GM18858 (cell line): Measurements from ENCODE around the gene IGLL5.

Experiments used
- ATAC-seq: cut with Tn5 transposase; IDR thresholded peaks from one replicate; pipeline ENCODE4 v1.9.1; 2021; ENCODE audit not compliant: unreplicated experiment

IGLL5 gene

DNA sequence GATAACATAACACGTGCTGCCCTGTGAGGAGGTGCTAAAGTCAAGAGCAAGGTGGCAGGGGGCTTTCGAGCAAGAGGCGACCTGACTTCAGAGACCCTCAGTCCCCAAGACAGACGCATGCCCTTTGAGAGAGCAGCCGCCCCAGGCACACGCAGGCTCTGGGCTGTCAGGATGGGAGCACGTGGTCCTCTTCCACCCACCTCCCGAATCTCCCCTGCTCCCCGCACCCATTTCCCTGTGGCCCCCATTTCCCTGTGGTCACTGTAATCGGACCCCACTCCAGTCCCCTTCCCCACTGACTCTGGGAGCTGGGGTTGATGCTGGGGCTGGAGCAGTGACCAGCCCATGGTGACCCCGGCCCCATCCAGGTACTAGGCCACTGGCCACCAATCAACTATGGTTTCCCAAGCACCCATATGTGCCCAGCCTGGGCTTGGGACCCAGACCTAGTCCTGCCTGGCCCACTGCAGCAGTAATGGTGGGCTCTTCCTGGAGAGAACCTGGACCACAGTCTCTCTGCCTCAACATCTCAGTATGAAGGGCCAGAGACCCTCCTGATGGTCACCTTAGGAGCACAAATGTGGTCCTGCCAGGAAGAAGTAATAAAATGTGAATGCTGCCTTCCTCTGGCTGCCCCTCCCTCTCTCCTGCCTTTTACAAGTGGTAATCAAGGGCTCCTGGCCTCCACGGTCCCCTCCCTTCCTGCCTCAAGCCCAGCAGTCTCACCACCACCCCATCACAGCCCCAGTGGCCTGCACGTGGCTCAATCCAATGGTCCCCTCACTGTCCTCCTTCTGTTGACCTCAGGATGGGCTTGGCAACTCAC, 39.0 kb downstream of the IGLL5 start:
- ATAC-seq = no peak

GRCh38 chr22:22927196-22927887, 39.7 kb downstream of the IGLL5 start:
- ATAC-seq = no peak

GRCh38 chr22:22927888-22928665, 40.5 kb downstream of the IGLL5 start:
- ATAC-seq = no peak

DNA sequence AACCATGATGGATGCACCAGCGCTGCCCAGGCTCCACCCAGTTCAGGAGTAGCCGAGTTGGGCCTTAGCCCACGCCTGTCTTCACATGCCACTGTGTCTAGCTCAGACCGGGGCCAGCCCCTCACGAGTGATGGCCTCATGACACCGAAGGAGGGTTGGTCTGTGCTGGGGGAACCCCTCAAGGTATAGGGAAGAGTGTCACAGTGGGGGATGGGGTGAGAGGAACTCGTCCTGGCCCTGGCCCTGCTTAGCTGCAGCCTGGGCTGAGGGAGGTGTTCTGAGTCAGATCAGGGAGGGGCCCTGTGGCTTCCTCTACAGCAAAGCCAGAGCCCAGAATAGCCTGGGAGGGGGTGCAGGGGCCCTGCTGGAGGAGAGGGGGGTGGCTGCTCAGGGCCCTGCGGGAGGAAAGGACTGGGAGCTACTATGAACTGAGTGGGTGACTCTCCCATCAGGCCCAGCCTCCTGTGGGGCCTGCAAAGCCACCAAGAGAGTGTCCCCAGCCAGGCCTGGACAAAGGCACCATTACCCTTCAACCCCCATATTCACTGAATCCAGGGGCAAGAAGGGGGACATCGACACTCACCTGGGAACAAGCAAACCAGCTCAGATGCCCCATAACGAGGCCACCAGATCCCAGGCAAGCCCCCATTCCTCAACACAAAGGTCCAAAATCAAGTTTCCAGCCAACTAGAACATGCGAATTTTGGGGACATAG, 41.2 kb downstream of the IGLL5 start:
- peak; percentile 72 for ATAC-seq

DNA sequence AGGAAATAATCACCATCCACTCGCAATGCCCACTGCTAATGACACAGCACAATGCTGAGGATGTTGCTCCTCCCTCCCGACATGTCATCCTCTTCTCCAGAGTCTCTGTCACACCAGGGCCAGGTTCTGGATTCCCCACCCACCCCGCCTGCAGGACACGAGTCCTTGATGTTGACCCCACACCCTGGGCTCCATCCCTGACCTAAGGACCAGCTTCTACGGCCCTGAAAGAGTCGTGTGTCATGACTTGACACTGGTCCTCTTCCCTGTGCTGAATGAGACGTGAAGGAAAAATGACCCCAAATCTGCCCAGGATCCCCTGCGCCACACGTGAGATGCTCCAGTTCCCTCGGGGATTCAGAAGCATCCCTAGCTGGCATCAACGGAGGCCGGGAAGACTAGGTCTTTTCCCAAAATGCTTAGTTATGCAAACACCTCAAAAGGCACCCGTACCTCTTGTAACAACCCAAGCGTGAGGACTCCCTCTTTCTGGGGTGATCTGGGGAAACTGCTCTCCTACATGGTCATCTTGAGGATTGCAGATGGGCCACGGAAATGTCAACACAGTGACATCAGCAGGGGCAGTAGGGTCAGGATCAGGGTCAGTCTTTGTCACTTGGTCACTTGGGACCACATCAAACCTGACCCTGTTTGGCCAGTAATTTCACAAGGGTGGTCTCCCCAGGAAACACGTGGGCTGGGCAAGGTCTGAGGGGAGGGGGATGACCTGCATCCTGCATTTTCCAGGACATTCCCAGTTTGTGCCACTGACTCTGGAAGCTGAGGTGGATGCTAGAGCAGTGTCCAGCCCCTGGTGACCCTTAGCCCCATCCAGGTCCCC, 42.0 kb downstream of the IGLL5 start:
- no peak for ATAC-seq

DNA sequence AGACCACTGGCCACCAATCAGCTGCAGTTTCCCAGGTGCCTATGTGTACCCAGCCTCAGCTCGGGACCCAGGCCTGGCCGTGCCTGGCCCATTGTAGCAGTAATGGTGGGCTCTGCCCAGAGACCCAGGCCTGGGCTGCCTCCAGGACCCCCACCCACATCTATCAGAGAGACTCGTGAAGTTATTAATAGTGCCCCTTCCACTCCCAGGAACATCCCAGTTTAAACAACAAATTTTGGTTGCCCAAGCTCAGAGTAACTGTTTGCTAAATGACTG, 42.5 kb downstream of the IGLL5 start:
- no peak for ATAC-seq

DNA sequence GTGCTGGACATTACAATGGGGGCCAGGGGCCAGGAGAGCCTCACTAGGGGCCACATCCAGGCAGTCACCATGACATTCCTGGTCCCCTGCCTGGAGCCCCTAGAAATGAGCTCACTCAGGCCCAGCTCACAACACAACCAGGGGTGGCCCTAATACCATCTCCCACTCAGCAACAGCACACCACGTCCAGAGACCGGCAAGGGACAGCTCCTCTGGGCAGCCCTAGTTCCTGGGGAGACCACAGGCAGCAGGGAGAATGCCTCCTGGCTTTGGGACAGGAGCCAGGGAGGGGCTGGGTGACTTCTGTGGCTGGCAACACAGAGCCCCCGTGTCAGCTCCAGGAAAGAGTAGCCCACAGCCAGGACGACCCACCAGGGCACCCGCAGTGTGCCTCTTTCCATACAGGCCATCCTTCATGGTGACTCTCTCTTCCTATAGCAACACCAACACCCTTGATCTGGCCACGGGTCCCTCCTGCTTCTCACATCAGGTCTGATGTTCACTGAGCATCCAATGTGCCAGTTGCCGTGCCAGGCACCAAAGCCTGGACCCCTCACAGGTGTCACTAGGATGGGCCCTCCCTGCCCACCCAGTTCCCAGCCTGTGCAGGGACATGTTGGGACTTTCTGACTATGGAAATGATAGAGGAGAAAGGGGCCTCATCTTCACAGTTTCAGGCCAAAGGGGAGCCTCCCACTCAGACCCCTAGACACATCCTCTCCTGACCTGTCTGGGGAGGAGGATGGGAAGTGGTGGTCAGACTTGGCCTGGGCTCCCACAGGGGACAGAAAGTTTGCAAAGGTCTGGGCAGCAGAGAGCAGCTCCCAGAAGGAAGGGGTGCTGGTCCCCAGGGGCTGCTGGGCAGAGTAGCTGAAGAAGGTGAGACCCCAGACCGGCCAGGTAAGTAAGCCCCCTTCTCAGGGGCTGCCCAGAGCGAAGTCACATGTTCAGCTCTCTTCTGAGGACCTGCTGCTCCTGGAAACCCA, 43.2 kb downstream of the IGLL5 start:
- ATAC-seq = no peak

- no peak for ATAC-seq
These were observed 44.1 kb downstream of the IGLL5 start for GRCh38 chr22:22931557-22932270.

GRCh38 chr22:22932512-22932941, 44.9 kb downstream of the IGLL5 start:
- ATAC-seq = no peak

DNA sequence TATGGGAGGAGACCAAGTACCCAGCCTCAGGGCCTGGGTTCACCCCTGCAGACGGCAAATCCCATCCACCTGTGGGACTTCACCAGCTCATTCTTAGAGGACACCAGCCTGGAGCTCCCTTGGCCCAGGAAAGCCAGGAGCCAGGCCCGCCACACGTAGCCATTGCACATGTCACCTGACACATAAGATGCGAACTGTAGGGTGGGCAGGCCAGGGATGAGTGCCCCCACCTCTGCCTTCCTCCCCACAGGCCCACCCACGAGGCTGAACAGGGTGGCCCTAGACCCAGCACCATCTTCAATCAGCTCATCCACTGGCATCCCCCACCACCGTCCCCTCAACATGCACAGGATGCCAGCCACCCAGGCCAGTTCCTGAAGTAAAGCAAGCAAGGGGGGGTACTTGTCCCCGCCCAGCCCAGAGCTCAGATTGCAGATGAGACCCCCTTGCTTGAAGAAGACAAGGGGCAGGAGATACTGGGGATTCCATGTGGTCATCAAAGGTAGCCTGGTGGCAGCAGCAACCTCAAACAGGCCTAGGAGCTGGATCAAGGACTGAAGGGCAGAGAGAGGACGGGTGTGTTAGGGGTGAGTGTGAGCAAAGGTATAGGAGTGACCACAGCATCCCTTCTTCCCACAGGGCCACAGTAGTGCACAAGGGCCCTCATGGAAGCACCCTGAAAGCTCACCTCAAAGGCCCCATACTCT, 45.6 kb downstream of the IGLL5 start:
- ATAC-seq = no peak

DNA sequence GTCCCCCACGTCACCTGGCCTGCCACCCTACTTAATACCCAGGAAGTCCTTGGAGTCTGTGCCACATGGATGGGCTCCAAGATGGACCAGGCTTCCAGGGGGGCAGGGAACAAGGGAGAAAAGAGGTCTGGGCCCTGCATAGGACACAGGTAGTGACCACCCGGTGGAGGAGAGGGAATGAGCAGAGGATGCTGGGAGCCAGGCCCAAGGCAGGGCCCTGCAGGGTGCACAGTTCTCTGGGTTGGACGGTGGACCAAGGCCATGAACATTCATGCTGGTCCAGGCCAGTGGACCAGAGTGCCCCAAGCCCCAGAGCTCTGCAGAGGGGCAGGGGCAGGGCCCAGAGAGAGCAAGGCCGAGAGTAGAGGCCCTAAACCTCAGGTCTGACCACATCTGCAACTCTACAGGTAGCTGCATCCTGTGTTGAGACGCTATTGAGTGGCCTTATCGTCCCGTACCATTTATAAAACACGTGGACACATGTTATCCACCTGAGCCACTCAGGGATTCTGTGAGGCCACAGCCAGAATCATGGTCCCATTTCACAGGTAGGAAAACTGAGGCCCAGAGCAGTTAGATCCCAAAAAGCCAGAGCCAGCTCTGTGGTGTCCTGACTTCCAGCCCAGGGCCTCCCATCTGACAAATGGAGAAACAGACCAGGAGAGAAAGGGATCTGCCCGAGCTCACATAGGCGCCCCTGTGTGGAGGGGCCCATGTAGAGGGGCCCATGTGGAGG, 46.4 kb downstream of the IGLL5 start:
- no peak for ATAC-seq

- no peak for ATAC-seq
These were observed 47.0 kb downstream of the IGLL5 start for GRCh38 chr22:22934543-22935055.

- no peak for ATAC-seq
These were observed 47.5 kb downstream of the IGLL5 start for GRCh38 chr22:22935056-22935545.

DNA sequence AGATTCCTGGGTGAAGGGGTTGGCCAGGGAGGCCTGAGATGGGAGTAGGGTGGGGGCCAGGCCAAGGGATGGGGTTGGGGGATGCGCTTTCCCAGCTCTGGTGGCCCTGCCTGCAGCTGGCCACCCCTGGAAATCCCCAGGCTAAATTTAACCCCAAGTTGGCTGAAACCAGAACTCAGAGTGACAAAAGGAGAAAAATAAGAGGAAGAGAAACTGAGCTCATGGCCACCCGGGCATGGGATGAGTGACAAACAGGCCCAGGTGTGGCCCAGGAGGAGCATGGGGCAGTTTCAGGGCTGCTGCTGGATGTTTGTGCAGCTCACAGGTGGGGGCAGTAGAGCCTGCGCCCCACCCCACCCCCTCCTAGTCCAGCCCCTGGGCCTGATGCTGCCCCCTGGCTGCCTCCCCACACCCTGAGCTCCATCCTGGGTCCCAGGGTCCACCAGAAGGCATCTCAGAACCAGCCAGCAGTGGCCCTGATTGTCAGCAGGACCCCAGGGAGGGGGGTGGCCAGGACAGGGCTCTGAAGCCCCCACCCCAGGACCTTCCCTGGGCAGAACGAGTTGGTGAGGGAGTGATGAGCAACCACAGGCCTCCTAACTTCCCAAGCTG, 48.0 kb downstream of the IGLL5 start:
- peak; percentile 76 for ATAC-seq

- ATAC-seq = no peak
These were observed 48.7 kb downstream of the IGLL5 start for GRCh38 chr22:22936180-22936914.
